GM18499 (cell line): ENCODE measurements around the gene ITIH4.

ENCODE experiments used
- ATAC-seq: cut with Tn5 transposase; IDR thresholded peaks from one replicate; pipeline ENCODE4 v1.9.1; 2021; ENCODE audit warnings: moderate number of reproducible peaks; ENCODE audit not compliant: insufficient read depth, unreplicated experiment

The ITIH4 gene

DNA sequence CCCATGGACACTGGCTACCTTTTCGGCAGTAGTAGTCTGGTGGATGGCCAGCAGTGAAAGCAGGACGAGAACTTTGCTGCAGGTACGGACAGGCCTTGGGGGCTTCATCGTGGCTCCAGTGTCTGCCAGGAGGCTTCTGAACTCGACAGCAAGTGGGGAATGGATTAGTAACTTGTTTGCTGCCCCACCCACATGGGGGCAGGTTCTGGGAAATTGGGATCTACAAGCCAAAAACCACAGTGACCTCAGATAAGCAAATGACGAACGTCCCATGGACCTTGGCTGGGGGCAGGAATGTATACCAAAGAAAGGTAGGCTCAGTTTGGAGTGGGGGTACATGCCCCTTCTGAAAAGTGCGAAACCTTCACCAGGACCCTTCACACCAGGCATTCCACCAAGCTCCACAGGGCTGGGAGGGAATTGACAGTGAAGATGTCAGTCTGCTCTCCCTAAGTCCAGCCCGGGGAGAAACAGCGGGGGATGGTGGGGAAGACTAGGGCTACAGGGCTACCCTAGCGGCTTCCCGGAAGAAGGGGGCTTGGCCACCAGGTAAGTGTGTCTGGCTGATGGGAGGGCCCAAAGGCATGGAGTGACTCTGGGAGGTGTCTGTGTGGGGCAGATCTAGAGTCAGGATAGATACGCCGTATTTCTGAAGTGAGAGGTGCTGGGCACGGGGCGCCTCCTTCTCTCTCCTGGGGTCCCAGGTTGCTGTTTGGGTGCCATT, at the start of gene ITIH4:
Gene ITIH4 (minus strand): TSS at position 138 of the 724 bp plus-strand sequence. CDS start 30 bp downstream, at position 108.
- ATAC-seq, result no peak

DNA sequence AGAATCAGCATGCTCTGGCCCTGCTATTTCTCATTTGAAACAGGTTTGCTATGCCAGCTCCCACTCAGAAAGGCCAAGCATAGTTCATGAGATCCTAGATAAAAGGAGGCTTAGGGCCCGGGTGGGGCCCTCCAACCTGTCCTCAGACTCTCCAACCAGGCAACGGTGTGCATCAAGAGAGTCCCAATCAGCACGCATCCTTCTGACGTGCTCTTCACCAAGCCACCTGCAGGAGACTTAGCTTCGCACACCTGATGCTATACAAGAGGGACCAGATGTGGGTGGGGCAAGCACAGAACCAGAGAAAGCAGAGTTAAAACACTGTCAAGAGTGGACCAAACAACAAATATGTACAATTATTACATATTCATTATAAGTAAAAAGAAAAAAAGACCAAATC, 49.6 kb upstream of the ITIH4 start:
- no peak for ATAC-seq

DNA sequence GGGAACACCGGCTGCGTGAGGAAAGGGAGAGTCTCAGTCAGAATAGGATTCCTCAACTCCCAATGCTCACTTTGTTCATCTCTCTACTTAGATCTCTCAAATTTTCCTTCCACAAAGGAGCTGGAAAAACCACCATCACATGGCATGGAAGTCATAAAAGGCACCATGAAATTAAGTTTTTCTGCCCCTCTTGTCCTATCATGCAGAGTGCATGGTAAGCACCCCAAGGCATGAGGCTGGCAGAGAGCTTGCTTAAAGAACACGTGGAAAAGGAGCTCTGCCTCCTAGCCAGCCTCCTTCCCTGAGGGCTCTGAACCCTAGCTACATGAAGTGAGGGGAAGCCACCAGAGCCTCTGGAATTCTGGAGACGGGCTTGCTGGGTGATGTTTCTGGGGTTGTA, 49.1 kb upstream of the ITIH4 start:
- ATAC-seq, result no peak

DNA sequence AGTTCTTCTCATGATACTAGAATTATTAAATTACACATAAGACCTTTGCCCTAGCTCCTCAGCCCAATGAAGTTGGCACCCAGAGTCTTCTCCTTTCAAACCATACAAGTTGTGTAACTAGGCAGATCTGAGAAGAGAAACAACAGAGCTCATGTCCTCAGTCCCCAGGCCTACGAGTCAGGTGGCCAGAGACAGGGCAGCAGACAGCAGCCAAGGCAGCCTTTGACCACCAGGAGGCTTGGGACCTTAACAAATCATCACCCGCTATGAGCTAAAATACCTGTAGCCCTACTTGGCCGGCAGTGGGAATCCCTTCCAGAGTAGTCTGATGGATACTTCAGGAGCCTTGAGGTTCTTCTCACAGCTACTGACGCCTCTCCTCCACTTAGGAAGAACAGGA, 48.6 kb upstream of the ITIH4 start:
- no peak for ATAC-seq

DNA sequence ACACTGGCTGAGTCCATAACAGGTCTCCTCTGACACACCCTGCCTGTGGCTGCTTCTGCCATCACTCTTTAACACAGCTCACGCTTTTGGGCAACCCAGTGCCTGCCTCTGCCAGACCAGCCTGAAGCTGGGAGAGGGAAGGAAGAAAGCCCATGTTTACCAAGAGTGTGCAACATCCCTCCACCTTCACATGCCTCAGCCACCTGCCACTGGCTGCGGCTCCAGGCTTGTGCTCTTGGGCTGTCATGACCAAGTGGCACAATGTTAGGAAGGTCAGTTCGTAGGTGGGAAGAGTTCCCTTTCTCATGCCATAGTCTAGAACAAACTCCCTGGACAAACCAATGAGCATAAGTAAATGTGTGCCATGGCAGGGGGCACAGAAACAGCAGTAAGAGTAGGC, 46.6 kb upstream of the ITIH4 start:
- ATAC-seq, result no peak

DNA sequence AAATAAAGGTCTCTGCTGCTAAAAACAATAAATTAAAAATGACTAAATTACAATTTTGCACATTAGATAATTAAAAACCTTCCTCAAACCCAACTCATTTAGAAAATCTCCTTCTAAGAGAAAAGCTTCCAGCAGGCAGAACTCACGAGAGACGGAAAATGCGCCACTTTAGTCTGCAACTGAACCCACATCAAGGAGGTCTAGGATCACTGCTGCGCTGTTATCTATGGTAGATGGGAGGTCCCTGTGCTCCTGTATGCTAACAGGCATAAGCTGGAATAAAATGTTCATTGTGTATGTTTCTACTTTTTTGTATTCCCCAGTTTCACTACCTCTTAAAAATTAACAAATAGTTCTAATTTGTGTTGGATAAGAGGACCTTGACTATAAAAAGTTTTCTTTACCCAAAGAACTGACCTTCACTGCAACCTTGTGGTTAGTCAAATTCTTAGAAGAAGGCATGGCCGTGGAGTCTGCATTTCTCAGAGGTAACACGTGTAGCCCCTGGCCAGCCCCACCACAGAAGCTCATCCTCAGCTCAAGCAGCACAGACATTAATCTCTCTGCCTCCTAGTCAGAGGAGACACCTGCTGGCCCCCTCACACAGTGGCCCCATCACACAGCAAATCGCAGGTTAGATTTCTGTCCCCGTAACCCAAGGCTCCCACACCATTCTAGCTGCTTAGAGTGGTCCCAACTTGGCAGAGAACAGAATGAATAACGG, 44.6 kb upstream of the ITIH4 start:
- ATAC-seq, result no peak

DNA sequence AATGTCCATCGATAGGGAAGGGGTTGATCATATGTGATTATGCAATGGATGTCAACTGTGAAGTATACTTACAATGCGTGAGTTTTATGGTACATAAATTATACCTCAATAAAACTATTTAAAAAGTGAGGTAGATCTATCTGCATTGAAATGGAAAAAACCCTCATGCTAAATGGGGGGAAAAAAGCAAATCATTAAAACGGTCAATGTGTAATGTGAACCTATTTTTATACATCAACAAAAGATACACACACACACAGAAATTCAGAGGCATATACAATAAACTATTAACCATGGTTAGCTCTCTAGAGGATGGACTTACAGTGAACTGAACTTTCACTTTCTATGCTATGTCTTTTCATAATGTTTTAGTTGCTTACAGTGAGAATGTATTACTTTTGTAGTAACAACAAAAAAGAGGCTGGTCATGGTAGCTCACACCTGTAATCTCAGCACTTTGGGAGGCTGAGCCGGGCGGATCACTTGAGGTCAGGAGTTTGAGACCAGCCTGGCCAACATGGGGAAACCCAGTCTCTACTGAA, 43.8 kb upstream of the ITIH4 start:
- no peak for ATAC-seq

DNA sequence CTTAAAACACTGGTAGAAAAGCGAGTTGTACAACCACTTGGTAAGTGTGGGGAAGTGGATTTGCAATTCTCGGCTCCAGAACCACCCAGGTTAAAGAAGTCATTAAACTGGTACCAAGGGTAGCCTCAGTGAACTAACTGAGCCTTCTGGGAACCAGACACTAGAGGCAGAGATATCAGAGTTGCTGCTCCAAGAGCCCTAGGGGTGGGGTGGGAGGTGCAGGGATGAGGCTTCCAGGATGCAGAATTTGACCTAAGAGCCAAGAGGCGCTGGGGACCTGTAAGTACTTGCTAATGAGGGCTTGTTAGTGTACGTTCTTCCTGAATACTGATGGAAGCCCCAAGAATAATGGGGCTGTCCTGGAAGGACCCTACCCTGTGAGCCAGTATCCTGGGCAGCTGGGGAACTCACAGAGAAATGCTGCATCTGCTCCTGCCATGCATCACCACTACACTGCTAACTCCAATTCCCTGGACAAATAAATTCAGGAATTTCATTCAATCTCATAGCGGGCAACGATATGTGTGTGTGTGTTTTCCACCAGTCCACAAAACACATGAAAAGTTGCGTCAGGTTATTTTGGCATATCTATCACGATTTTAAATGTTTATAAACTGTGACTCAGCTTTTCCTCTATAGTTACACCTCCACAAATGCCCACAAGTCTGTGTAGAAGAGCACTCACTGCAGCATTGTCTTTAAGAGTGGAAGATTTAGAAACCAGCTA, 43.1 kb upstream of the ITIH4 start:
- ATAC-seq, result no peak

DNA sequence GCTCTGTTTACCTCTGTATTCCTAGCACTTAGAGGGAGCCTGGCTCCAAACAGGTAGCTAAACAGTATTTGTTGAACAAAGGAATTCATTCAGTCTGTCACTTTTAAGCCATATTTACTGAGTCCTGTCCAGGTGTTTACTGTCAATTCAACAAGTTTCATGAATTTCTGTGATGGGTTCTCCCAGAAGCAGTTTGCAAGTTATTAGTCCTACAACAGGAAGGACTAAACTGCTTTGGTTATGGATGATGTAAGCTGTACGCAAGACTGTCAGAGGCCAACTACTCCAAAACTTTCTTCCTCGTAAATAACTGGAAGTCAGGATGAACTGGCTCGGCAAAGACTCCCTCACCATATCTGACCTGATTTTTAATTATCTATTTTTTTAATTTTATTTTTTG, 41.8 kb upstream of the ITIH4 start:
- ATAC-seq, result no peak

DNA sequence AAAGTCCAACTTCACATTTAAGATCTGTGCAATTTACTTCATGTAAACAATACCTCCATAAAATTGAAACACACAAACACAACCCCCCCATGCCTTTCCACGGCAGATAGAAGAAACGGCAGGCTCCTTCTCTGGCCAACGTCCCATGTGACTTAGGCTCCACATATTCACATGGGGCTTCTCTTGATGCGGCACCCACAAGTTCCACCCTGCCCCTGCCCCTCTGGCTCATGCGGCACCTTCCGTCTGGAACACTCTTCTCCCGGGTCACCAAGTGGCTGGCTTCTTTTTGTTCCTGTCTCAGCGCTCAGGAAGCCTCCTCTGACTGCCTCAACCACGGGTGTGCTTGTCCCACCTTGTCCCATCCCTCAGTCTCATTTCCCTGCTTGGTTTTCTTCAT, 41.3 kb upstream of the ITIH4 start:
- ATAC-seq, result no peak

DNA sequence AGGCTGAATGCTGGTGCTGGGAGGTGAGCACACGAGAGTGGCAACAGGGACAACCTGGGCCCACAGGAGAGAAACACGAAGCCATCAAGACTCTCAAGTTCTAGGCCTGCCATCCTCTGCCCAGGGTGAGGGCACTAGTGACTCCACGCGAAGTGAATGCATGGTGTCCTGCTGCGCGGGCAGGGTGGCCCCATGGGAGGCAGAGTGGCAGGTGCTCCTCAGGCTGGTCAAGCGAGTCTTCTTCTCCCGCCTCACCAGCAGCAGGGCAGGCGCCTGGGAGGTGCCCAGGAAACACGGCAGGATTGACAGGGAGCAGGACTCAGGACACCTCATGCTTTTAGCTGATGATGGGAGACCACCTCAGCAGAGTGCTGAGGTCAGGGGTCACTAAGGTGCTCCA, 40.0 kb upstream of the ITIH4 start:
- ATAC-seq, result no peak

DNA sequence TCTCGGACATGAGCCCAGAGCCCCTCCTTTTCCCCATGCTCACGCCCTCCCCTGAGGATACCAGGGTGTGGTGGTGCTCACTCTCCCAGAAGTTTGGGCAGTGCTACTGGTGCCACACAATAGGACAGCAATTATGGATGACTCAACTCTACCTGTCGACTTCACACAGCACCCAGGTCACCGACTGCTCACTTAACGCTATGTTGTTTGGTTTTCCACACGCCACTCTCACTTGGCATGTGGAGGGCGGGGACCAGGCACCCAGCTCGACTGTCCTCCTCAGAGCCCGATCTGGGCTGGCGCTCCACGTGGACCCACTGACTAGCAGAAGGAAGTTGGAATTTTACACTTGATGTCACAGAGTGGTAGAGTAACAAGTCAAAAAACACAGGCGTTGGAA, 36.0 kb upstream of the ITIH4 start:
- ATAC-seq, result no peak

DNA sequence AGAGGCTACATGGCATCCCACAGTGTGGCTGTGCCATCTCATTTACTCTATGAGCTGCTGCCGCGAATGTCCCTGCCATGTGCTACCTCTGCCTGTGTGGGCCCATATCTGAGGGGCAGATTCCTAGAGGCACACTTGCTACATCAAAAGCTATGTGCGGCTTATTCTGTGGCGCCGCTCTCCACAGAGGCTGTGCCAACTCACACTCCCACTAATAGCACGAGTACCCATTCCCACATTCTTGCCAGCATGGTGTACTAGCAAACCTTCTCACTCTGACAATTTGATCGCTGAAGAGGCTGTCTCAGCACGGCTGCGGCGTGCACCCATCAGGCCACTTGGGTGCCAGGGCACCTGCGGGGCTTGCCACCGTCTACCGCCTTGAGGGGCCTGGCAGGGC, 35.5 kb upstream of the ITIH4 start:
- no peak for ATAC-seq

DNA sequence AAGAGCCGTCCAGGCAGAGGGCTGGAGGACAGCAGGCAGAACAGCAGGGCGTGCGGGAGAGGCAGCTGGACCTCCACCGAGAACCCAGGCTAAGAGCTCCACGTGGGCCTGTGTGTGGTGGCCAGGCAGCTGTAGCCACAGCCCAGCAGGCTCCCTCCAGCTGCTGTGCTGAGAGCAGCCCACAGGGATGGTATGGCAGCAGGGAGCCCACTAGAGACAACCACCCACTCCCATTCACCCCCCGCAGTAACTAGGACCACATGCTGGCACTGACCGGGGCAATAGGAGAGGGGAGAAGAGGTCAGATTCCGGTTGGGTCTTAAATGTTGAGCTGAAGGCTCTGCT, 29.9 kb upstream of the ITIH4 start:
- ATAC-seq, result no peak

DNA sequence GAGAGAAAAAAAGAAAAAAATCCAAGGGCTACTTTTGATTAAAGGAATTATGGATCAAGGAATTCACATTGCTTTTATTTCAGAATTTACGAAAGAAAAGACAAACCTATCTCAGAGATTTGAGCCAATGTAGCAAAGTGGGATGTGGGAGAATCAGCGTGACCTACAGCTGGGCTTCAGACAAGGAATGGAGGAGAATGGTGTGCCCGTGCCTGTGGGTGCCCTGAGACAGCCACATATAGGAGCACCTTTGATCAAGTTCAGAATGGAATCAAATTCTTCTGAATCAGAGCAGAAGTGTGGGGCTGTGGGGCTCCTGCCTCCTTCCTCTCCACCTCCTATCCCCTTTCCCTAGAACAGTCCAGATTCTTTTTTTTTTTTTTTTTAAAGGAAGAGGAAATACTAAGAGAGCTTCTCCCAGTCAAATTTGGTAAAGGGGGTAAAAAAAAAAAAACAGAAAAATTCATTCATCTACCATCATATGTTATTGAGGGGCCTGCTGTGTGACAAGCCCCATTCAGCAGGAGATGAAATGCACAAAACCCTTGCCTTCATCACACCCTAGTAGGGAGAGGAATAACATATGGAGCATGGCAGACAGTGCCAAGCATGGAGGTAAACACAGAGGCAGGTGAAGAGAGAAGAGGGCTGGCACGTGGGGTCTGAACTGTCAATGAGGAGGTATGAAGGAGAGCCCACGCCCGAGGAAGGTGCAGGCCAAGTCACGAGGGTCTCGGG, 29.4 kb upstream of the ITIH4 start:
- no peak for ATAC-seq

DNA sequence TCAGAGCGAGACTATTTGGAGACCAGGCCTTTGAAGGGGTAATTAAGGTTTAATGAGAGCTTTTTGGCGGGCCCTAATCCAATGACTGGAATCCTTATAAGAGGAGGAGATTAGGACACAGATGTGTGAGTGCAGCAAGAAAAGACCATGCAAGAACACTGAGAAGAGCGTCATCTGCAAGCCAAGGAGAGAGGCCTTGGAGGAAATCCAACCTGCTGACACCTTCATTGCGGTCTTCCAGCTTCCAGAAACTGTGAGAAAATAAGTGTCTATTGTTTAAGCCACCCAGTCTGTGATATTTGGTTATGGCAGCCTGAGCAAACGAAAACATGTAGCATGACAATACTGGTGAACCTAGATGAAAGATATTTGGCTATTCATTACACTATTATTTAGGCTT, 27.4 kb upstream of the ITIH4 start:
- ATAC-seq, result no peak

DNA sequence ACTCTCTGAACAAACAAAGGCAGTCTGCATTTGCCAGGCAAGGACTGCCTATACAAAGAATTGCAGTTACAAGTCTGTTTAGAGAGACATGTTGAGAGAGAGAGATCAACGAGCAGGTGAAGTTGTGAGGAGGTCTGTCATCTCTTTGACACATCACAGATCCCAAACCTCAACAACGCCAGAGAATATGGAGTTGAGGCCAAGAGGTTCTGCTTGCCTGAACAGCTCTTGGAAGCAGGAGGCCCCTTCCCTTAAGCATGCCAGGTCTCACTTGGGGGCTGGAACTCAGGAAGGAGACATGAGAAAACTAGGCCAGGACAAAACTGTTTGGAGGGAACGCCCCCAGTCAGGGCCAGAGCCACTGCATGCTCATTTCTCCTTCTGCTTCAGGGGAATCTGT, 26.7 kb upstream of the ITIH4 start:
- no peak for ATAC-seq

DNA sequence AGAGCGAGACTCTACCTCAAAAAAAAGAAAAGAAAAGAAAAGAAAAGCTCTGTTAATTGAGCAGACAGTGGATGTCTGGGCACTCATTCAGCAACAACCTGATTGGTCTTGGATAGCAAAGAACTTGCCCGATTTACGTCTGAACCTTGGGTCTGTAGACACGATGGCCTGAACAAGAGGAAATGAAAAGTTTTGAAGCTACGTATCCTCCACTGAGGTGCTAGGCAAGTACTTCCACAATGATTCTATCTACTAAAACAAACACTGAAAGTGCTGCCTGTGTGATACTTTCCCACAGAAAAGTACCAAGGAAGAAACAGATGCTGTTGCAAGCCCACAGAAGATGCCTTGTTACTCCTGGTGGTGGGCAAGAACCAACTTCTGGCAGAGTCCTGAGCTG, 26.2 kb upstream of the ITIH4 start:
- no peak for ATAC-seq

DNA sequence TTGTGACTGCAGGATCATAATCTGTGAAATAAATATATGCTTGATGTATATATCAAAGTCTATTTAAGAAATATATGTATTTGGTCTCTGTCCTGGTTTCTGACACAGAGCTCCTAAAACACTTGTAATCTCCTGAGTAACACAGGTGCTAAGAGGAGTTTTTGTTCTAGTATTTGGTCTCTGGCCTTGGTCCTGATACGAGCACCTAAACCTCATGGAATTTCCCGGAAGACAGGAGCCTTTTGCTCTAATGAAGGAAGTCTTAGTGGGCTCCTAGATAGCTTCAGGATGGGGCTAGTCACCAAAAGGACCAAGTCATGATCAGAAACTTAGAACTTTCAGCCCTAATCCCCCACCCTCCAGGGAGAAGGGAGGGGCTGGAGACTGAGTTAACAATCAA, 23.5 kb upstream of the ITIH4 start:
- no peak for ATAC-seq

DNA sequence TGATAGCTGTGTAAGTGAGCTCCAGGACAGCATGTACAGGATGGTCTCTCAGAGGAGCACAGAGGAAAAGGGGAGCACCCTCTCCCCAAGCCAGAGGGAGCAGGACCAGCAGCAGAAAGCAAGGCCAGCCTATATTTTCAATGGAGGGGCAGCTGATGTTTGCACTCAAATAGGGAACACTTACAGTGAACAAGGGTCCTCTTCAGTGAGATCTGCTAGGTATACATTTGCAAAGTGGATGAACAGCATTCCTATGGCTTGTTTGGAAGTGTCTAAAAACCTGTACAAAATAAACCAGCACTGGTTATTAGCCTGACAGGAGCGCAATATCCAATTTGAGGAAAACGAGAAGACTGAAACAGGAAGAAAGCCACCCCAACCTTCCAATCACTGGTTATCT, 21.9 kb upstream of the ITIH4 start:
- ATAC-seq, result no peak

DNA sequence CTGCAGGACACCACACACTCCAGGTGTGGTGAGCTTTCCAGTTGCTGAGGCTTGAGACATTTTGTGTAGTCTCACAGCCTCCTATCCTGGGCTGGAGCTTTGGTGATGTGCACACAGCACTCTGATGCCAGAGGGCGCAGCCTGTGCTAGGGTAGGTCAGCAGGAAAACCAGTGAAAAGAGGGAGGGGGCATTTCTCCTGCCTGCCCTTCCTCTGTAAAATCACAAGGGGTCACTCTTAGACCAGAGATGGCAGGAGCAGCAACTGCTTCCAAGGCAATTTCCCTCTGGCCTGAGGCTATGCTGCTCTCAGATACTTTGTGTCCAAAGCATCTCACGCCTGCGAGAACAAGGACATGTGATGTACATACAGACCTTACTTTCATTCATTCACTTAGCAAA, 20.9 kb upstream of the ITIH4 start:
- no peak for ATAC-seq
